K562 (cell line): Measurements from ENCODE around the gene JAKMIP1. TPM values are rescaled to one million over a fixed set of nuclear protein-coding genes. Genes with fewer than 3 reads are reported as not detected.
A peak's percentile ranks its signal among the peaks of the same experiment; 100 is the strongest.

ENCODE experiments used
- ATF1 ChIP-seq, 2 experiments: fragments of 450-650 bp in 1 of 2; IDR thresholded peaks; 2 replicates each; pipeline ENCODE4 v1.6.1; 2016; ENCODE audit warnings: missing compliant biosample characterization in 1 of 2, missing genetic modification characterization in 1 of 2
- ATF2 ChIP-seq: sonication (generic); formaldehyde crosslinking; IDR thresholded peaks from 2 replicates; pipeline ENCODE4 v1.8.1; 2022; ENCODE audit warnings: missing genetic modification reagents
- BRCA1 ChIP-seq, 2 experiments: fragments of 450-650 bp in 1 of 2; sonication (generic) in 1 of 2; formaldehyde crosslinking in 1 of 2; IDR thresholded peaks; 2 replicates each; pipeline versions ENCODE4 v1.5.0 to v1.6.1; 2017 to 2020; ENCODE audit warnings: mild to moderate bottlenecking in 1 of 2, missing genetic modification reagents in 1 of 2
- DEAF1 ChIP-seq: fragments of 450-650 bp; formaldehyde crosslinking; IDR thresholded peaks from 2 replicates; pipeline ENCODE4 v1.4.0; 2020; ENCODE audit warnings: mild to moderate bottlenecking, moderate library complexity
- ETV5 ChIP-seq: sonication (generic); formaldehyde crosslinking; IDR thresholded peaks from 2 replicates; pipeline ENCODE4 v1.4.0; 2020; ENCODE audit warnings: low read depth, mild to moderate bottlenecking, missing genetic modification reagents
- FOXM1 ChIP-seq, 2 experiments: fragments of 450-650 bp in 1 of 2; sonication (generic) in 1 of 2; formaldehyde crosslinking in 1 of 2; IDR thresholded peaks; 2 replicates each; pipeline versions ENCODE4 v1.6.1 to v1.9.0; 2017 to 2022; ENCODE audit warnings: low read depth in 2 of 2, mild to moderate bottlenecking in 2 of 2, missing genetic modification reagents in 1 of 2, moderate library complexity in 1 of 2
- HOXB6 ChIP-seq: fragments of 250-450 bp; sonication (Bioruptor Pico); IDR thresholded peaks from 2 replicates; pipeline ENCODE4 v1.5.1; 2022; ENCODE audit warnings: mild to moderate bottlenecking, borderline replicate concordance
- NFXL1 ChIP-seq: fragments of 450-650 bp; formaldehyde crosslinking; IDR thresholded peaks from 2 replicates; pipeline ENCODE4 v1.4.0; 2021; ENCODE audit warnings: mild to moderate bottlenecking
- POU5F1 ChIP-seq: fragments of 150-350 bp; IDR thresholded peaks from 2 replicates; pipeline ENCODE4 v1.6.1; 2014; ENCODE audit warnings: borderline replicate concordance, low read length, low read depth, mild to moderate bottlenecking; ENCODE audit not compliant: partially characterized antibody
- SMC3 ChIP-seq: conservative IDR thresholded peaks from 2 replicates; pipeline ENCODE4 v1.6.1; 2011; ENCODE audit warnings: low read depth, low read length, improper control_type of control experiment; ENCODE audit not compliant: insufficient read depth
- TAF15 ChIP-seq: fragments of 200-400 bp; formaldehyde crosslinking; IDR thresholded peaks from 2 replicates; pipeline ENCODE4 v1.6.1; 2017; ENCODE audit warnings: mild to moderate bottlenecking, low read depth, low read length, moderate library complexity
- TEAD2 ChIP-seq: fragments of 450-650 bp; IDR thresholded peaks from 2 replicates; pipeline ENCODE4 v1.6.1; 2016; ENCODE audit warnings: missing genetic modification characterization, control low read depth, missing compliant biosample characterization
- U2AF2 ChIP-seq: fragments of 200-400 bp; formaldehyde crosslinking; optimal IDR thresholded peaks from 2 replicates; pipeline ENCODE3; 2017; ENCODE audit warnings: low read depth, mild to moderate bottlenecking, low read length
- ZBED1 ChIP-seq: IDR thresholded peaks from 2 replicates; pipeline ENCODE4 v1.6.1; 2014
- ZC3H11A ChIP-seq: IDR thresholded peaks from 2 replicates; pipeline ENCODE4 v1.6.1; 2012; ENCODE audit warnings: low read depth, low read length, improper control_type of control experiment
- ZNF133 ChIP-seq: fragments of 250-450 bp; sonication (Bioruptor Pico); IDR thresholded peaks from 2 replicates; pipeline ENCODE4 v1.4.0; 2020; ENCODE audit warnings: mild to moderate bottlenecking
- ZNF584 ChIP-seq: fragments of 200-800 bp; sonication (Bioruptor generic); IDR thresholded peaks from 2 replicates; pipeline ENCODE4 v1.6.1; 2016; ENCODE audit warnings: low read depth, mild to moderate bottlenecking, missing genetic modification characterization, missing compliant biosample characterization
- ZNF655 ChIP-seq: fragments of 250-450 bp; sonication (Bioruptor Pico); IDR thresholded peaks from 2 replicates; pipeline ENCODE4 v1.5.0; 2021
- ZNF830 ChIP-seq: fragments of 250-450 bp; sonication (Bioruptor Pico); IDR thresholded peaks from 2 replicates; pipeline ENCODE4 v1.5.0; 2021; ENCODE audit warnings: mild to moderate bottlenecking
- polyA plus RNA-seq, 8 experiments: library from polyadenylated mRNA; depleted of rRNA in 4 of 8; stranded (reverse) in 5 of 8; unstranded in 3 of 8; fragments of >200 nt; fragmentation: Nextera tagmentation in 2 of 8; fragmentation: Illumina TruSeq in 1 of 8; extraction: Ambion mirVana in 2 of 8; extraction: Trizol in 1 of 8; gene quantifications; 2 replicates each; pipeline versions ENCODE4 v1.2.1 to v1.2.3, GENCODE V29; 2011 to 2014; ENCODE audit warnings: inconsistent platforms in 1 of 8, missing spikeins in 1 of 8
- total RNA-seq, 7 experiments: library from RNA; depleted of rRNA in 6 of 7; stranded (reverse); fragments of >200 nt in 6 of 7; fragmentation: Illumina TruSeq in 2 of 7; extraction: Trizol in 2 of 7; gene quantifications; 2 replicates each; pipeline versions ENCODE4 v1.2.1 to v1.2.3, GENCODE V29; 2011 to 2021; ENCODE audit warnings: low replicate concordance in 1 of 7
- TF ChIP-seq, protein P1 (sequence below): fragments of 200-800 bp; sonication (Bioruptor generic); IDR thresholded peaks from 2 replicates; pipeline ENCODE4 v1.6.1; 2017; ENCODE audit warnings: missing genetic modification characterization, missing compliant biosample characterization
- TF ChIP-seq, protein P2 (sequence below), 2 experiments: IDR thresholded peaks; 2 replicates each; pipeline ENCODE4 v1.6.1; 2011; ENCODE audit warnings: borderline replicate concordance in 1 of 2, control low read depth in 1 of 2, low read depth in 1 of 2, low read length in 1 of 2, mild to moderate bottlenecking in 1 of 2, mixed read lengths in 1 of 2, moderate library complexity in 1 of 2; ENCODE audit not compliant: insufficient read depth in 1 of 2, insufficient read length in 1 of 2, poor library complexity in 1 of 2, severe bottlenecking in 1 of 2; ENCODE audit errors: extremely low read depth in 1 of 2

The JAKMIP1 gene
- total and polyA plus RNA-seq, 9 of the 15 experiments (the other 6 are each of a cell fraction or from before 2014, with no cell fraction given) = not detected

DNA sequence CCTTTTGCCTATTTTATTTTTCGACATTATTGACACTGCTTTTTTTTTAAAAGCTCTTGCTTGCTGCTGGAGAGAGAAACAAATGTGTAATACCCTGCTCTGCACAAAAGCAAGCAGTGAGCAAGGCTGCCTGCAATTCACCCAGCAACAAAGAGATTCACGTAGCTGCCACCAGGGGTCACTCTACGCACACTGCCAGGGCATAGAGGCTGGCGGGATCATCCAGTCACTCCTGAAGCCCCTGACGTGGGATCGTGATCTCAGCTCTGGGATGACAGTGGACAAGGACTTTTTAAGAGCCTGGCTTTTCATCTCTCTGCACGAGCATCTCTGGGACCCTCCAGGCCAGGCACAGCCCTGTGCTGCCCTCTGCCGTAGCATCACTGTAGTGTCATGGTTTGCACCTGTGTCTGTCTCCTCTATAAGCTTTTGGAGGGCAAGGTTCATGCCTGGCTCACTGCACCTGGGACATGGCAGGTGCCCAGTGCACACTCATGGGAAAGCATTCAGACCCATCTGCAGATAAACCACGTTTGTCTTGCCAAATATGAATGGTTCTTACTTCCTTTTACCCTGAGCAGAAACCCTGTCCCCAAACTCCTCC is 201.9 kb downstream of the JAKMIP1 start (continued):
- TF ChIP-seq ZNF830 (no peak), ETV5 (CRISPR knock-in tag) (no peak), ATF1 (CRISPR knock-in tag; IDR thresholded peaks at IDR 0.05) (no peak), ATF1 (tag; IDR thresholded peaks at IDR 0.05) (no peak), U2AF2 (no peak), TEAD2 (tag) (peak; percentile 7; the same call in 1 of the 2 replicates), ZBED1 (no peak), ZNF584 (no peak), SMC3 (peak; percentile 78), ATF2 (CRISPR knock-in tag) (no peak), HOXB6 (CRISPR knock-in tag) (no peak), ZC3H11A (no peak), ZNF655 (CRISPR knock-in tag) (no peak), BRCA1 (IDR thresholded peaks at IDR 0.05) (no peak), BRCA1 (CRISPR knock-in tag; IDR thresholded peaks at IDR 0.05) (no peak), POU5F1 (no peak), FOXM1 (IDR thresholded peaks at IDR 0.05; ENCODE audit: low read depth) (no peak), FOXM1 (CRISPR knock-in tag; IDR thresholded peaks at IDR 0.05; ENCODE audit: low read depth) (no peak), ZNF133 (CRISPR knock-in tag) (no peak), NFXL1 (CRISPR knock-in tag) (no peak), TAF15 (no peak), DEAF1 (CRISPR knock-in tag) (peak; percentile 44; the same call in 1 of the 2 replicates)
- TF ChIP-seq, protein P1, sequence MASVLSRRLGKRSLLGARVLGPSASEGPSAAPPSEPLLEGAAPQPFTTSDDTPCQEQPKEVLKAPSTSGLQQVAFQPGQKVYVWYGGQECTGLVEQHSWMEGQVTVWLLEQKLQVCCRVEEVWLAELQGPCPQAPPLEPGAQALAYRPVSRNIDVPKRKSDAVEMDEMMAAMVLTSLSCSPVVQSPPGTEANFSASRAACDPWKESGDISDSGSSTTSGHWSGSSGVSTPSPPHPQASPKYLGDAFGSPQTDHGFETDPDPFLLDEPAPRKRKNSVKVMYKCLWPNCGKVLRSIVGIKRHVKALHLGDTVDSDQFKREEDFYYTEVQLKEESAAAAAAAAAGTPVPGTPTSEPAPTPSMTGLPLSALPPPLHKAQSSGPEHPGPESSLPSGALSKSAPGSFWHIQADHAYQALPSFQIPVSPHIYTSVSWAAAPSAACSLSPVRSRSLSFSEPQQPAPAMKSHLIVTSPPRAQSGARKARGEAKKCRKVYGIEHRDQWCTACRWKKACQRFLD (CRISPR knock-in tag) = no peak
- TF ChIP-seq, protein P2, sequence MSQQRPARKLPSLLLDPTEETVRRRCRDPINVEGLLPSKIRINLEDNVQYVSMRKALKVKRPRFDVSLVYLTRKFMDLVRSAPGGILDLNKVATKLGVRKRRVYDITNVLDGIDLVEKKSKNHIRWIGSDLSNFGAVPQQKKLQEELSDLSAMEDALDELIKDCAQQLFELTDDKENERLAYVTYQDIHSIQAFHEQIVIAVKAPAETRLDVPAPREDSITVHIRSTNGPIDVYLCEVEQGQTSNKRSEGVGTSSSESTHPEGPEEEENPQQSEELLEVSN (IDR thresholded peaks at IDR 0.05; ENCODE audit: borderline replicate concordance in 1 of 2, extremely low read depth in 1 of 2, insufficient read depth in 1 of 2, insufficient read length in 1 of 2, low read depth in 1 of 2, low read length in 1 of 2, poor library complexity in 1 of 2, severe bottlenecking in 1 of 2) = no peak
